ENCODE data around the gene FGFR1OP2.

DNA sequence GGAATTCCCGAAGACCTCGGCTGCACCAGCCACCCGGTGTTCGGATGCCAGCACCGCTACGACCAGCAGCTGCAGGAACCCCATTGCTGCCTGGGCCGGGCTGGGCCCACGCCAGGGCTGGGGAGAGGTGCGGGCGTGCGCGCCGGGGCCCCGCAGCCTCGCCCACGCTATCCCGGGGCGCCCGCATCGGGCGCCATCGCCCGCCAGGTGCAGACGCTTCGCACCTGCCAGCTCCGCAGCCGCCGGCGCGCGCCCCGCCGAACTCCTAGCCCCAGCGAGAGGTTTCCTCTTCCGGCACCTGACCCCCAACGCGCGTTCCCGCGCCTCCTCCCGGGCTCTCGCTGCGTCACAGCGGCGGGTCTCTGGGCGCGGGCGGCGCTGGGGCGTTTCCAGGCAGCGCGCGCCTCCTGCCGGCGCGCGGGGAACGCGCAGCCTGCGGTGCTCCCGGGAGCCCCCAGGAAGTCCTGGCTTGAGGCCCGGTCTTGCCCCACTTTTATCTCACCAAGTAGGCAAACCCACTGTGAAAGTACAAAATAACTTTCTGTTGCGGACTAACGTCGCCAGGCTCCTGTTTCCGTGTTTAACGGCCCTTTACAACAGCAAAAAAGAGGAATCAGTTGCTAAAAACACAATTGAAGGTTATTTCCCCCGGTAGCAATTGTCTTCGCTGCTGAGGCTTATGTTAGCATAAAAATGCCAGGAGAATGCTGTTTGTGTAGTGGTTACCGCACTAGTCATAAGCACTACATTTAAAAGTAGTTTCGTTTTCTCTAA, 76.0 kb downstream of the FGFR1OP2 start, which contains the start of gene TM7SF3:
- TF ChIP-seq, protein P1, sequence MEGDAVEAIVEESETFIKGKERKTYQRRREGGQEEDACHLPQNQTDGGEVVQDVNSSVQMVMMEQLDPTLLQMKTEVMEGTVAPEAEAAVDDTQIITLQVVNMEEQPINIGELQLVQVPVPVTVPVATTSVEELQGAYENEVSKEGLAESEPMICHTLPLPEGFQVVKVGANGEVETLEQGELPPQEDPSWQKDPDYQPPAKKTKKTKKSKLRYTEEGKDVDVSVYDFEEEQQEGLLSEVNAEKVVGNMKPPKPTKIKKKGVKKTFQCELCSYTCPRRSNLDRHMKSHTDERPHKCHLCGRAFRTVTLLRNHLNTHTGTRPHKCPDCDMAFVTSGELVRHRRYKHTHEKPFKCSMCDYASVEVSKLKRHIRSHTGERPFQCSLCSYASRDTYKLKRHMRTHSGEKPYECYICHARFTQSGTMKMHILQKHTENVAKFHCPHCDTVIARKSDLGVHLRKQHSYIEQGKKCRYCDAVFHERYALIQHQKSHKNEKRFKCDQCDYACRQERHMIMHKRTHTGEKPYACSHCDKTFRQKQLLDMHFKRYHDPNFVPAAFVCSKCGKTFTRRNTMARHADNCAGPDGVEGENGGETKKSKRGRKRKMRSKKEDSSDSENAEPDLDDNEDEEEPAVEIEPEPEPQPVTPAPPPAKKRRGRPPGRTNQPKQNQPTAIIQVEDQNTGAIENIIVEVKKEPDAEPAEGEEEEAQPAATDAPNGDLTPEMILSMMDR (IDR thresholded peaks at IDR 0.05) = peak; percentile 83 to 99 (median 98)
- TF ChIP-seq POLR2A (IDR thresholded peaks at IDR 0.05) = peak in 2 of 4 donors; percentile 68 to 87

All from esophagus squamous epithelium (tissue), 4 donors.